Neural cell (in vitro differentiated cells): Measurements from ENCODE around the gene MYO7A. TPM values are rescaled to one million over a fixed set of nuclear protein-coding genes. Genes with fewer than 3 reads are reported as not detected.

Experiments used
- H2AFZ ChIP-seq: fragments of 200-600, 300-800 bp; sonication (generic), shearing (Covaris generic); 2 replicates; pipeline ENCODE4 v1.6.0; 2014; ENCODE audit warnings: low read depth, mild to moderate bottlenecking, antibody characterized with exemption, low read length, moderate library complexity
- H3F3A ChIP-seq: fragments of 200-600 bp; shearing (Covaris generic); 2 replicates; pipeline ENCODE4 v1.6.1; 2016; ENCODE audit warnings: mild to moderate bottlenecking, moderate library complexity, mixed read lengths, antibody characterized with exemption, low read length; ENCODE audit not compliant: insufficient read depth, poor library complexity, severe bottlenecking
- H3K27ac ChIP-seq: fragments of 200-600, 300-800 bp; sonication (generic), shearing (Covaris generic); 2 replicates; pipeline ENCODE4 v1.5.1; 2014; ENCODE audit warnings: mild to moderate bottlenecking, low read length, moderate library complexity
- H3K27me3 ChIP-seq: fragments of 300-800, 200-600 bp; sonication (generic), shearing (Covaris generic); 2 replicates; pipeline ENCODE4 v1.6.0; 2014; ENCODE audit warnings: mild to moderate bottlenecking, low read depth, low read length, moderate library complexity; ENCODE audit not compliant: insufficient read depth
- H3K36me3 ChIP-seq: fragments of 300-800, 200-600 bp; sonication (generic), shearing (Covaris generic); 2 replicates; pipeline ENCODE4 v1.5.1; 2014; ENCODE audit warnings: mild to moderate bottlenecking, antibody characterized with exemption, low read length, moderate library complexity; ENCODE audit not compliant: insufficient read depth
- H3K4me2 ChIP-seq: fragments of 300-800, 200-600 bp; sonication (generic), shearing (Covaris generic); 2 replicates; pipeline ENCODE4 v1.6.0; 2014; ENCODE audit warnings: mild to moderate bottlenecking, low read length
- H3K4me3 ChIP-seq: fragments of 300-800, 200-600 bp; sonication (generic), shearing (Covaris generic); 2 replicates; pipeline ENCODE4 v1.5.1; 2014; ENCODE audit warnings: mild to moderate bottlenecking, low read length, moderate library complexity
- H3K79me2 ChIP-seq: fragments of 200-600 bp; shearing (Covaris generic); replicated peaks from 2 replicates; pipeline ENCODE4 v1.6.0; 2014; ENCODE audit warnings: mild to moderate bottlenecking, low read length, moderate library complexity; ENCODE audit not compliant: insufficient read depth
- H3K9ac ChIP-seq: fragments of 300-800, 200-600 bp; sonication (generic), shearing (Covaris generic); 2 replicates; pipeline ENCODE4 v1.6.1; 2016; ENCODE audit warnings: mild to moderate bottlenecking, low read length, mixed read lengths
- H3K9me2 ChIP-seq: fragments of 200-600 bp; shearing (Covaris generic); 2 replicates; pipeline ENCODE4 v1.6.1; 2016; ENCODE audit warnings: mild to moderate bottlenecking, low read length, mixed read lengths; ENCODE audit not compliant: insufficient read depth
- H3K9me3 ChIP-seq: fragments of 200-600, 300-800 bp; sonication (generic), shearing (Covaris generic); 2 replicates; pipeline ENCODE4 v1.6.1; 2016; ENCODE audit warnings: mild to moderate bottlenecking, mixed run types, low read length, moderate library complexity, mixed read lengths
- H4K20me1 ChIP-seq: fragments of 200-600 bp; shearing (Covaris generic); 2 replicates; pipeline ENCODE4 v1.6.1; 2016; ENCODE audit warnings: mild to moderate bottlenecking, mixed run types; ENCODE audit not compliant: insufficient read depth
- EP300 ChIP-seq: fragments of 450-650 bp; conservative IDR thresholded peaks from 2 replicates; pipeline ENCODE4 v1.6.1; 2014; ENCODE audit warnings: antibody characterized with exemption, mild to moderate bottlenecking, moderate library complexity; ENCODE audit not compliant: poor library complexity, severe bottlenecking
- EZH2 ChIP-seq: fragments of 200-600, 300-800 bp; shearing (Covaris generic), sonication (generic); IDR thresholded peaks from 2 replicates; pipeline ENCODE4 v1.6.1; 2014; ENCODE audit warnings: antibody characterized with exemption, low read length, borderline replicate concordance, mild to moderate bottlenecking; ENCODE audit not compliant: insufficient read depth, poor library complexity, severe bottlenecking
- MXI1 ChIP-seq: fragments of 450-650 bp; conservative IDR thresholded peaks from 2 replicates; pipeline ENCODE4 v1.6.1; 2014; ENCODE audit warnings: antibody characterized with exemption, mild to moderate bottlenecking; ENCODE audit not compliant: poor library complexity, severe bottlenecking
- POLR2AphosphoS5 ChIP-seq: IDR thresholded peaks from 2 replicates; pipeline ENCODE4 v1.6.1; 2012
- RAD21 ChIP-seq: fragments of 450-650 bp; conservative IDR thresholded peaks from 2 replicates; pipeline ENCODE4 v1.6.1; 2014; ENCODE audit warnings: antibody characterized with exemption, mild to moderate bottlenecking, moderate library complexity
- REST ChIP-seq: IDR thresholded peaks from 2 replicates; pipeline ENCODE4 v1.6.1; 2012; ENCODE audit warnings: borderline replicate concordance
- SMC3 ChIP-seq: fragments of 450-650 bp; conservative IDR thresholded peaks from 2 replicates; pipeline ENCODE4 v1.6.1; 2014; ENCODE audit warnings: antibody characterized with exemption, mild to moderate bottlenecking, moderate library complexity; ENCODE audit not compliant: poor library complexity
- TAF1 ChIP-seq: IDR thresholded peaks from 2 replicates; pipeline ENCODE4 v1.6.1; 2012; ENCODE audit warnings: low read depth
- polyA plus RNA-seq: library from polyadenylated mRNA; depleted of rRNA; stranded (reverse); fragments of >200 nt; gene quantifications from 2 replicates; pipeline ENCODE4 v1.2.3, GENCODE V29; 2014
- TF ChIP-seq, protein P1 (sequence below): fragments of 450-650 bp; IDR thresholded peaks from 2 replicates; pipeline ENCODE4 v1.5.1; 2014; ENCODE audit warnings: antibody characterized with exemption, mild to moderate bottlenecking, moderate library complexity; ENCODE audit not compliant: poor library complexity, severe bottlenecking

Gene MYO7A
- polyA plus RNA-seq, 1 donor from 2014 or later: 0.61 TPM

GRCh38 chr11:77158041-77158695 lies 30.1 kb downstream of the MYO7A start:
- Histone ChIP-seq H3K9ac (no peak overlapping the region), H4K20me1 (no peaks in the 10 kb centered on the region), H3K9me2 (no peaks in the 10 kb centered on the region), H3K27me3 (no peaks in the 10 kb centered on the region), H3F3A (no peaks in the 10 kb centered on the region), H3K79me2 (no peaks in the 10 kb centered on the region), H3K4me3 (no peak overlapping the region), H3K27ac (no peak overlapping the region), H3K9me3 (no peaks in the 10 kb centered on the region), H3K36me3 (no peaks in the 10 kb centered on the region), H3K4me2 (no peak overlapping the region), H2AFZ (no peak overlapping the region)
- TF ChIP-seq EZH2 (no peak), POLR2AphosphoS5 (no peak), TAF1 (no peak), SMC3 (no peak), REST (no peak), EP300 (no peak), RAD21 (no peak), MXI1 (no peak)
- TF ChIP-seq, protein P1, sequence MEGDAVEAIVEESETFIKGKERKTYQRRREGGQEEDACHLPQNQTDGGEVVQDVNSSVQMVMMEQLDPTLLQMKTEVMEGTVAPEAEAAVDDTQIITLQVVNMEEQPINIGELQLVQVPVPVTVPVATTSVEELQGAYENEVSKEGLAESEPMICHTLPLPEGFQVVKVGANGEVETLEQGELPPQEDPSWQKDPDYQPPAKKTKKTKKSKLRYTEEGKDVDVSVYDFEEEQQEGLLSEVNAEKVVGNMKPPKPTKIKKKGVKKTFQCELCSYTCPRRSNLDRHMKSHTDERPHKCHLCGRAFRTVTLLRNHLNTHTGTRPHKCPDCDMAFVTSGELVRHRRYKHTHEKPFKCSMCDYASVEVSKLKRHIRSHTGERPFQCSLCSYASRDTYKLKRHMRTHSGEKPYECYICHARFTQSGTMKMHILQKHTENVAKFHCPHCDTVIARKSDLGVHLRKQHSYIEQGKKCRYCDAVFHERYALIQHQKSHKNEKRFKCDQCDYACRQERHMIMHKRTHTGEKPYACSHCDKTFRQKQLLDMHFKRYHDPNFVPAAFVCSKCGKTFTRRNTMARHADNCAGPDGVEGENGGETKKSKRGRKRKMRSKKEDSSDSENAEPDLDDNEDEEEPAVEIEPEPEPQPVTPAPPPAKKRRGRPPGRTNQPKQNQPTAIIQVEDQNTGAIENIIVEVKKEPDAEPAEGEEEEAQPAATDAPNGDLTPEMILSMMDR: no peak

DNA sequence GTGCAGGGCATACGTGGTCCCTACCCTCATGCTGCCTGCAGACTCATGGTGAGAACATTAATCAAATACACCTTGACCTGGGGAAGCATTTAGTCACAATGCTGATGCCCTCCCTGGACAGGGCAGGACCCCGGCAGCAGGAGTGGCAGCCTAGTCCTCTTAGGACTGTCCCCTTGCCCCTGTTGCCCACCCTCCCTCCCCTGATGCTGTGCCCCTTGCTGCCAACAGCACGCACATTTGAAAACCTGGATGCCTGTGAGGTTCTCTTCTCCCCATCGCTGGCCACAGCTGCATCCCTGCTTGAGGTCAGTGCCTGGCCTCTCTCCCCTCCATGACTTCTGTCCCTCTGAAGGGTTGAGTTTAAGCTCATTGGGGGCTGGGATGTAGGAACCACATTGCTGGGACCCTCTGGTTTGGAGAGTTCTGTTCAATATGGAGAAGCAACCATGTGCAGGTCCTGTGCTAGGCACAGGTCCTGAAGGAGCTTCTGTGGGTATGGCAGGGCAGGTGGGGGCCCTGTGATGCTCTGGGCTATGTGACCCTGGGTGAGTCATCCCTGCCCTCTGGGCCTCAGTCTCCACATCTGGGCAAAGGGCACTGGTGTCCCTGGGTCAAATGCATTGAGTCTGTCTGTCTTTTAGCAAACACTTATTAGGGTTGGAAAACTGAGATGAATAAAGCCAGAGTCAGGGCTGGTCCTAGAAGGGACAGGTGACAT lies 31.3 kb downstream of the MYO7A start:
- no peaks in the 10 kb centered on the region for H3F3A ChIP-seq
- no peak overlapping the region for H3K9ac ChIP-seq
- H3K27me3 ChIP-seq: no peaks in the 10 kb centered on the region
- H3K4me2 ChIP-seq: no peak overlapping the region
- no peaks in the 10 kb centered on the region for H3K79me2 ChIP-seq
- H3K9me3 ChIP-seq: no peaks in the 10 kb centered on the region
- no peak overlapping the region for H3K4me3 ChIP-seq
- H2AFZ ChIP-seq: no peak overlapping the region
- H3K27ac ChIP-seq: no peak overlapping the region
- no peaks in the 10 kb centered on the region for H3K36me3 ChIP-seq
- TF ChIP-seq TAF1: no peak
- TF ChIP-seq, protein P1: no peak
- TF ChIP-seq MXI1: no peak
- no peaks in the 10 kb centered on the region for H4K20me1 ChIP-seq
- H3K9me2 ChIP-seq: no peaks in the 10 kb centered on the region
